Measurements from ENCODE around the gene GPR171. TPM values are rescaled to one million over a fixed set of nuclear protein-coding genes. Genes with fewer than 3 reads are reported as not detected.
"Not testable (repeated sequence)": the region's sequence is repeated elsewhere in the genome, so short reads cannot be mapped to it uniquely, and the experiment has no call there.

Gene GPR171
- total RNA-seq, 1 donor from 2014 or later = 0.35 TPM

GRCh38 chr3:151234825-151235224 is 31.8 kb upstream of the GPR171 start:
- Mint-ChIP-seq H3K4me3 (no peak overlapping the region), H3K4me1 (peaks cover 25% of the 10 kb centered on the region), H3K27me3 (no peaks in the 10 kb centered on the region), H3K27ac (peak overlapping the region; percentile 36), H3K36me3 (ENCODE audit: low read depth) (no peaks in the 10 kb centered on the region), H3K9me3 (no peaks in the 10 kb centered on the region)
- no peak for ATAC-seq (ENCODE audit: low read depth)
- ChIA-PET CTCF (interaction anchor here (0.9 to 3.4 kb wide), 5 partner anchors 19 to 604 kb away, joined by 3 to 11 read pairs (median 4); no protein-coding TSS in a partner anchor), POLR2A (interaction anchor here (1.2 kb wide), 1 partner anchor 34 kb away, joined by 4 read pairs; no protein-coding TSS in a partner anchor)
- intact Hi-C loops (cut with micrococcal nuclease) = no loop called here
- DNase-seq = no peak
- TF ChIP-seq CTCF (IDR thresholded peaks at IDR 0.05) = no peak

GRCh38 chr3:151232991-151233390 is 30.0 kb upstream of the GPR171 start:
- DNase-seq (no peak), ATAC-seq (ENCODE audit: low read depth) (no peak)
- Mint-ChIP-seq H3K27ac (peak overlapping the region; percentile 64), H3K27me3 (no peaks in the 10 kb centered on the region), H3K4me1 (peaks cover 37% of the 10 kb centered on the region), H3K4me3 (no peak overlapping the region), H3K9me3 (no peaks in the 10 kb centered on the region), H3K36me3 (ENCODE audit: low read depth) (no peaks in the 10 kb centered on the region)
- TF ChIP-seq CTCF (IDR thresholded peaks at IDR 0.05) = no peak
- CTCF ChIA-PET = interaction anchor here (3.4 to 9.8 kb wide), 2 partner anchors 45 to 65 kb away, joined by 11 to 237 read pairs; partner anchors contain the start of gene P2RY14
- intact Hi-C loops (cut with micrococcal nuclease) = no loop called here
- POLR2A ChIA-PET = interaction anchor here (0.6 kb wide), 1 partner anchor 56 kb away, joined by 3 read pairs; no protein-coding TSS in a partner anchor

- DNase-seq; POLR2A ChIA-PET; H3K9me3 Mint-ChIP-seq; ATAC-seq (ENCODE audit: low read depth); H3K36me3 Mint-ChIP-seq (ENCODE audit: low read depth); intact Hi-C loops (cut with micrococcal nuclease); H3K4me3 Mint-ChIP-seq; H3K27me3 Mint-ChIP-seq: not testable (repeated sequence)
- Mint-ChIP-seq H3K27ac (peak overlapping the region; percentile 69), H3K4me1 (peaks cover 42% of the 10 kb centered on the region)
- CTCF ChIA-PET = interaction anchor here (5.7 to 9.8 kb wide), 2 partner anchors 46 to 64 kb away, joined by 63 to 237 read pairs; partner anchors contain the start of gene P2RY14
These were observed 29.4 kb upstream of the GPR171 start for GRCh38 chr3:151232403-151232802.

- Mint-ChIP-seq H3K27me3 (no peaks in the 10 kb centered on the region), H3K36me3 (ENCODE audit: low read depth) (no peaks in the 10 kb centered on the region), H3K27ac (peak overlapping the region; percentile 89), H3K4me3 (peak overlapping the region; percentile 79), H3K9me3 (no peaks in the 10 kb centered on the region), H3K4me1 (peaks cover 44% of the 10 kb centered on the region)
- no peak for DNase-seq
- POLR2A ChIA-PET = interaction anchor here (0.7 to 4.5 kb wide), 3 partner anchors 35 to 647 kb away, joined by 3 to 91 read pairs (median 4); partner anchors contain the start of gene P2RY14
- TF ChIP-seq CTCF (IDR thresholded peaks at IDR 0.05) = no peak
- intact Hi-C loops (cut with micrococcal nuclease) = loop anchor here (1.0 to 2.0 kb wide), 2 partner anchors 20 to 36 kb away; no protein-coding TSS in a partner anchor
- peak; percentile 66 for ATAC-seq (ENCODE audit: low read depth)
- CTCF ChIA-PET = interaction anchor here (0.6 to 9.8 kb wide), 5 partner anchors 41 to 609 kb away, joined by 4 to 237 read pairs (median 4); partner anchors contain the start of gene P2RY14
These were observed 27.6 kb upstream of the GPR171 start for GRCh38 chr3:151230646-151231045.

- H3K9me3 Mint-ChIP-seq = no peaks in the 10 kb centered on the region
- intact Hi-C loops (cut with micrococcal nuclease) = loop anchor here (5.0 to 10.0 kb wide), 5 partner anchors 154 to 689 kb away; partner anchors contain the start of gene P2RY12
- H3K27me3 Mint-ChIP-seq = no peaks in the 10 kb centered on the region
- no peak for TF ChIP-seq CTCF (IDR thresholded peaks at IDR 0.05)
- no peak for ATAC-seq (ENCODE audit: low read depth)
- peaks cover 44% of the 10 kb centered on the region for H3K4me1 Mint-ChIP-seq
- peak overlapping the region; percentile 65 for H3K27ac Mint-ChIP-seq
- ChIA-PET CTCF (interaction anchor here (0.7 to 9.8 kb wide), 20 partner anchors 10 to 691 kb away, joined by 3 to 237 read pairs (median 7); partner anchors contain the start of gene P2RY14), POLR2A (interaction anchor here (1.1 to 4.5 kb wide), 3 partner anchors 38 to 61 kb away, joined by 3 to 91 read pairs (median 4); partner anchors contain the start of gene P2RY14)
- H3K4me3 Mint-ChIP-seq = peak overlapping the region; percentile 11
- no peaks in the 10 kb centered on the region for H3K36me3 Mint-ChIP-seq (ENCODE audit: low read depth)
- DNase-seq = no peak
These were observed 25.6 kb upstream of the GPR171 start for GRCh38 chr3:151228666-151229040.

Measured in activated B cell treated with CpG ODN at 0.5 μM for 24 hours (primary cell).